Neural crest cell (in vitro differentiated cells): ENCODE data around the gene SEC22C. TPM values are rescaled to one million over a fixed set of nuclear protein-coding genes. Genes with fewer than 3 reads are reported as not detected.

ENCODE experiments used
- DNase-seq: peaks from one replicate; pipeline ENCODE4 v3.0.0; 2021; ENCODE audit warnings: low read depth, mixed read lengths, low spot score
- H3K27ac Mint-ChIP-seq: one replicate; pipeline ENCODE4 v1.8.0; 2021; ENCODE audit warnings: mild to moderate bottlenecking, mixed read lengths; ENCODE audit not compliant: unreplicated experiment
- H3K27me3 Mint-ChIP-seq: 2 replicates; pipeline ENCODE4 v1.8.0; 2021; ENCODE audit warnings: low read depth, mild to moderate bottlenecking, mixed read lengths
- H3K36me3 Mint-ChIP-seq: 2 replicates; pipeline ENCODE4 v1.8.0; 2021; ENCODE audit warnings: low read depth, mild to moderate bottlenecking, mixed read lengths
- H3K4me1 Mint-ChIP-seq: 2 replicates; pipeline ENCODE4 v1.8.0; 2021; ENCODE audit warnings: mixed read lengths
- H3K4me3 Mint-ChIP-seq: one replicate; pipeline ENCODE4 v1.8.0; 2021; ENCODE audit warnings: mild to moderate bottlenecking, mixed read lengths
- H3K9me3 Mint-ChIP-seq: 2 replicates; pipeline ENCODE4 v1.8.0; 2021; ENCODE audit warnings: mixed read lengths
- CTCF ChIP-seq: fragments of 200-600 bp; sonication (generic); conservative IDR thresholded peaks from 2 replicates; pipeline ENCODE4 v1.5.0; 2021; ENCODE audit warnings: antibody characterized with exemption, mild to moderate bottlenecking
- total RNA-seq: library from RNA; stranded (reverse); gene quantifications from 2 replicates; pipeline ENCODE4 v1.2.1, GENCODE V29; 2021

Gene SEC22C
- total RNA-seq, 1 donor from 2014 or later = 47.8 TPM

- Mint-ChIP-seq H3K36me3 (no peaks in the 10 kb centered on the region), H3K4me3 (no peak overlapping the region), H3K4me1 (no peaks in the 10 kb centered on the region), H3K27me3 (peaks cover 40% of the 10 kb centered on the region), H3K27ac (peak overlapping the region; percentile 13), H3K9me3 (no peaks in the 10 kb centered on the region)
- no peak for TF ChIP-seq CTCF
- DNase-seq = no peak
These were observed 70.6 kb downstream of the SEC22C start for GRCh38 chr3:42511201-42511600.

GRCh38 chr3:42510325-42510724, 71.4 kb downstream of the SEC22C start:
- peaks cover 41% of the 10 kb centered on the region for H3K27me3 Mint-ChIP-seq
- no peak overlapping the region for H3K4me3 Mint-ChIP-seq

DNA sequence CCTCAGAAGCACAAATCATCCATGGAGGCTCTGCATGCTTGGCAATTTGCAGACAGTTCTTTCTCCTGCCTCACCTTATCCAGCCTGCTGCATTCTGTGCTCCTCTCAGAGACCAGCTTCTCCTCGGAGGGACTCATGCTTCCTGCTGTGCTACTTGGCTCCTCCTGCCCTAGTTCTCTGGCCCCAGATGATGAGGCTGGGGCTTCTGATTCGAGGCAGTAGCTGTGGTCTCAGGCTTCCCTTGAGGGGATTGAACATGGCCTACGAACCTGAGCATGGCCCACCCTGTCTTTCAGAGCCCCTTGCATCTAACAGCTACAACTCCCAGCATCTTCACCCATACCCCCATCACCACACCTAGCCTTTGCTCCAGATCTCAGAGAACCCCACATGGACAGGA, 72.7 kb downstream of the SEC22C start:
- H3K4me3 Mint-ChIP-seq = no peak overlapping the region

More at GRCh38 chr3:42510325-42510724, 71.4 kb downstream of the SEC22C start:
- H3K4me1 Mint-ChIP-seq = no peaks in the 10 kb centered on the region
- no peak overlapping the region for H3K27ac Mint-ChIP-seq
- TF ChIP-seq CTCF = no peak
- no peaks in the 10 kb centered on the region for H3K36me3 Mint-ChIP-seq
- H3K9me3 Mint-ChIP-seq = no peaks in the 10 kb centered on the region
- no peak for DNase-seq

DNA sequence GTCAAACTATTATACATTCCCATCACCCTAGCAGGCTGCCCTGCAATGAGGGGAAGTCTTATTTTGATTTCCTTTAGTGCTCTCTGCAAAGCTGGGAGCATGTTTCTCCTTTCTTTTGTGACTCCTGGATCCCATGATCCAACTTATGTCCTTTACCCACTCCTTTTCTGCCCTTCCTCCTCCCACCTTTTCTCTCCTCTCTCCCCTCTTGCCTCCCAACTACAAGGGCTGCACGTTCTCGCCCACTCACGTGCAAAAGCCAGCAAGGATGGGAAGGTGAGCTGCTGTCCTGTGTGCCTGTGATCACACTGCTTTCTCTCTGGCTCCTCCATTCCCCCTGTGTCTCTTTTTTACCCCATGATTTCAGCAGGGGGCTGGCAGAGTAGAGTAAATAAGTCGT, 73.2 kb downstream of the SEC22C start:
- Mint-ChIP-seq H3K36me3 (no peaks in the 10 kb centered on the region), H3K9me3 (no peaks in the 10 kb centered on the region), H3K27me3 (peaks cover 50% of the 10 kb centered on the region), H3K27ac (no peak overlapping the region), H3K4me3 (no peak overlapping the region), H3K4me1 (no peaks in the 10 kb centered on the region)
- no peak for TF ChIP-seq CTCF
- no peak for DNase-seq

More for the DNA sequence above, 72.7 kb downstream of the SEC22C start:
- no peak for DNase-seq
- no peak for TF ChIP-seq CTCF
- Mint-ChIP-seq H3K27ac (no peak overlapping the region), H3K4me1 (no peaks in the 10 kb centered on the region), H3K9me3 (no peaks in the 10 kb centered on the region), H3K36me3 (no peaks in the 10 kb centered on the region), H3K27me3 (peaks cover 44% of the 10 kb centered on the region)

- H3K9me3 Mint-ChIP-seq = no peaks in the 10 kb centered on the region
- no peak for DNase-seq
- no peak overlapping the region for H3K4me3 Mint-ChIP-seq
- TF ChIP-seq CTCF = no peak
- peaks cover 57% of the 10 kb centered on the region for H3K27me3 Mint-ChIP-seq
- no peak overlapping the region for H3K27ac Mint-ChIP-seq
- H3K36me3 Mint-ChIP-seq = no peaks in the 10 kb centered on the region
- H3K4me1 Mint-ChIP-seq = no peaks in the 10 kb centered on the region
These were observed 73.9 kb downstream of the SEC22C start for GRCh38 chr3:42507761-42508335.
